HUES48 (cell line): ENCODE measurements around the gene POLR3E.
A peak's percentile ranks its signal among the peaks of the same experiment; 100 is the strongest.
"Not testable (repeated sequence)": the region's sequence is repeated elsewhere in the genome, so short reads cannot be mapped to it uniquely, and the experiment has no call there.

Experiments
- H3K27ac ChIP-seq: one replicate; pipeline ENCODE4 v1.7.0; 2013; ENCODE audit warnings: low read depth, low read length, inconsistent platforms
- H3K27me3 ChIP-seq: 2 replicates; pipeline ENCODE4 v1.6.1; 2013; ENCODE audit warnings: mild to moderate bottlenecking, low read length; ENCODE audit not compliant: control insufficient read depth, insufficient read depth
- H3K36me3 ChIP-seq: 2 replicates; pipeline ENCODE4 v1.6.1; 2013; ENCODE audit warnings: low read length; ENCODE audit not compliant: control insufficient read depth, insufficient read depth
- H3K4me1 ChIP-seq: 2 replicates; pipeline ENCODE4 v1.6.1; 2013; ENCODE audit warnings: mild to moderate bottlenecking, low read length; ENCODE audit not compliant: control insufficient read depth, insufficient read depth
- H3K4me3 ChIP-seq: 2 replicates; pipeline ENCODE4 v1.5.1; 2013; ENCODE audit warnings: mild to moderate bottlenecking, low read depth, low read length
- H3K9ac ChIP-seq: 2 replicates; pipeline ENCODE4 v1.6.1; 2013; ENCODE audit warnings: mild to moderate bottlenecking, low read depth, low read length, moderate library complexity
- H3K9me3 ChIP-seq: 2 replicates; pipeline ENCODE4 v1.6.1; 2013; ENCODE audit warnings: low read length; ENCODE audit not compliant: control insufficient read depth, insufficient read depth

The POLR3E gene

GRCh38 chr16:22336581-22336980, 39.4 kb downstream of the POLR3E start:
- no peaks in the 10 kb centered on the region for H3K4me1 ChIP-seq
- H3K9me3 ChIP-seq: peaks cover 10% of the 10 kb centered on the region; the same call in 1 of the 2 replicates
- no peak overlapping the region for H3K27ac ChIP-seq
- H3K27me3 ChIP-seq: no peaks in the 10 kb centered on the region
- H3K9ac ChIP-seq: no peak overlapping the region
- no peak overlapping the region for H3K4me3 ChIP-seq
- H3K36me3 ChIP-seq: peaks cover 55% of the 10 kb centered on the region

GRCh38 chr16:22337045-22337444, 39.8 kb downstream of the POLR3E start:
- H3K9ac ChIP-seq: no peak overlapping the region
- H3K9me3 ChIP-seq: peaks cover 10% of the 10 kb centered on the region; the same call in 1 of the 2 replicates
- H3K27ac ChIP-seq: no peak overlapping the region
- peaks cover 50% of the 10 kb centered on the region for H3K36me3 ChIP-seq
- H3K4me3 ChIP-seq: no peak overlapping the region
- H3K4me1 ChIP-seq: no peaks in the 10 kb centered on the region
- H3K27me3 ChIP-seq: no peaks in the 10 kb centered on the region

GRCh38 chr16:22337849-22338635, 40.8 kb downstream of the POLR3E start:
- Histone ChIP-seq H3K36me3 (peaks cover 43% of the 10 kb centered on the region), H3K4me1 (no peaks in the 10 kb centered on the region)

GRCh38 chr16:22340945-22341344, 43.7 kb downstream of the POLR3E start:
- Histone ChIP-seq H3K27me3 (no peaks in the 10 kb centered on the region), H3K36me3 (peaks cover 23% of the 10 kb centered on the region), H3K4me1 (no peaks in the 10 kb centered on the region), H3K27ac (no peak overlapping the region), H3K4me3 (no peak overlapping the region), H3K9me3 (peaks cover 10% of the 10 kb centered on the region; the same call in 1 of the 2 replicates), H3K9ac (no peak overlapping the region)

More at GRCh38 chr16:22337849-22338635, 40.8 kb downstream of the POLR3E start:
- Histone ChIP-seq H3K27me3 (no peaks in the 10 kb centered on the region), H3K27ac (no peak overlapping the region), H3K9me3 (peaks cover 10% of the 10 kb centered on the region; the same call in 1 of the 2 replicates), H3K9ac (no peak overlapping the region), H3K4me3 (no peak overlapping the region)

- H3K4me3 ChIP-seq: no peak overlapping the region
- peaks cover 24% of the 10 kb centered on the region for H3K36me3 ChIP-seq
- no peaks in the 10 kb centered on the region for H3K4me1 ChIP-seq
- no peaks in the 10 kb centered on the region for H3K27me3 ChIP-seq
- H3K9ac ChIP-seq: no peak overlapping the region
- peaks cover 8% of the 10 kb centered on the region; the same call in 1 of the 2 replicates for H3K9me3 ChIP-seq
- H3K27ac ChIP-seq: no peak overlapping the region
These were observed 44.9 kb downstream of the POLR3E start for GRCh38 chr16:22342082-22342481.

GRCh38 chr16:22346483-22346882, 49.3 kb downstream of the POLR3E start:
- Histone ChIP-seq H3K9me3 (no peaks in the 10 kb centered on the region), H3K9ac (no peak overlapping the region; the same call in 1 of the 2 replicates), H3K27me3 (no peaks in the 10 kb centered on the region), H3K4me1 (no peaks in the 10 kb centered on the region), H3K27ac (no peak overlapping the region), H3K4me3 (no peak overlapping the region), H3K36me3 (peaks cover 55% of the 10 kb centered on the region)

GRCh38 chr16:22347100-22347820, 50.1 kb downstream of the POLR3E start:
- Histone ChIP-seq H3K9me3 (no peaks in the 10 kb centered on the region), H3K9ac (no peak overlapping the region), H3K4me1 (no peaks in the 10 kb centered on the region), H3K36me3 (peaks cover 58% of the 10 kb centered on the region), H3K4me3 (no peak overlapping the region), H3K27ac (no peak overlapping the region), H3K27me3 (no peaks in the 10 kb centered on the region)

- no peak overlapping the region for H3K4me3 ChIP-seq
- H3K9me3 ChIP-seq: no peaks in the 10 kb centered on the region
- no peak overlapping the region for H3K9ac ChIP-seq
- no peak overlapping the region for H3K27ac ChIP-seq
- H3K27me3 ChIP-seq: no peaks in the 10 kb centered on the region
- peaks cover 10% of the 10 kb centered on the region for H3K4me1 ChIP-seq
- H3K36me3 ChIP-seq: peaks cover 62% of the 10 kb centered on the region
These were observed 51.1 kb downstream of the POLR3E start for GRCh38 chr16:22348291-22348690.

GRCh38 chr16:22351017-22351416, 53.8 kb downstream of the POLR3E start:
- peaks cover 20% of the 10 kb centered on the region for H3K4me1 ChIP-seq
- H3K27ac ChIP-seq, H3K4me3 ChIP-seq, H3K9ac ChIP-seq, H3K27me3 ChIP-seq, H3K9me3 ChIP-seq: not testable (repeated sequence)
- H3K36me3 ChIP-seq: peaks cover 57% of the 10 kb centered on the region

- Histone ChIP-seq H3K36me3 (peaks cover 46% of the 10 kb centered on the region), H3K4me1 (peaks cover 20% of the 10 kb centered on the region), H3K27me3 (no peaks in the 10 kb centered on the region), H3K4me3 (no peak overlapping the region), H3K27ac (peak overlapping the region; percentile 98), H3K9ac (no peak overlapping the region), H3K9me3 (no peaks in the 10 kb centered on the region)
These were observed 54.9 kb downstream of the POLR3E start for GRCh38 chr16:22352140-22352539.

GRCh38 chr16:22352723-22353122, 55.5 kb downstream of the POLR3E start:
- H3K4me3 ChIP-seq: no peak overlapping the region
- peaks cover 23% of the 10 kb centered on the region for H3K4me1 ChIP-seq
- H3K27me3 ChIP-seq: no peaks in the 10 kb centered on the region
- peaks cover 46% of the 10 kb centered on the region for H3K36me3 ChIP-seq
- H3K9ac ChIP-seq: peak overlapping the region; percentile 48; the same call in 1 of the 2 replicates
- H3K27ac ChIP-seq: peak overlapping the region; percentile 98
- H3K9me3 ChIP-seq: no peaks in the 10 kb centered on the region
